Common myeloid progenitor, CD34-positive (primary cell): ENCODE measurements around the gene HYAL3.
"Not testable (repeated sequence)": the region's sequence is repeated elsewhere in the genome, so short reads cannot be mapped to it uniquely, and the experiment has no call there.

Experiments
- CTCF ChIA-PET: fragments of 350-600 bp; sonication (Branson Sonifier 250); formaldehyde crosslinking; loops from one replicate; lab custom pipeline; 2021; ENCODE audit warnings: antibody characterized with exemption; lab: Charles Lee
- POLR2A ChIA-PET: fragments of 350-600 bp; sonication (Branson Sonifier 250); formaldehyde crosslinking; loops from one replicate; lab custom pipeline; 2021; ENCODE audit warnings: antibody characterized with exemption; lab: Charles Lee
- DNase-seq, 3 donors: peaks; one replicate each; pipeline versions ENCODE4 v3.0.0 to v3.0.0-alpha.2; 2013
- H3K27ac ChIP-seq, 2 experiments: 1 replicate in 1 of 2; 2 replicates in 1 of 2; pipeline ENCODE4 v1.7.0; 2013; ENCODE audit warnings: inconsistent platforms in 2 of 2, low read length in 2 of 2, mild to moderate bottlenecking in 2 of 2, low read depth in 1 of 2, moderate library complexity in 1 of 2; ENCODE audit not compliant: severe bottlenecking in 2 of 2, insufficient read depth in 1 of 2, poor library complexity in 1 of 2
- H3K27me3 ChIP-seq, 5 experiments: replicated peaks in 2 of 5; 1 replicate in 3 of 5; 2 replicates in 2 of 5; pipeline versions ENCODE4 v1.6.1 to v1.7.0; 2013; ENCODE audit warnings: low read length in 4 of 5, mild to moderate bottlenecking in 2 of 5, moderate library complexity in 2 of 5, inconsistent platforms in 1 of 5; ENCODE audit not compliant: insufficient read depth in 5 of 5, control insufficient read depth in 4 of 5
- H3K36me3 ChIP-seq, 4 experiments: 1 replicate in 2 of 4; 2 replicates in 2 of 4; pipeline versions ENCODE4 v1.6.1 to v1.7.0; 2013; ENCODE audit warnings: low read length in 3 of 4, control low read depth in 1 of 4, mild to moderate bottlenecking in 1 of 4; ENCODE audit not compliant: control insufficient read depth in 4 of 4, insufficient read depth in 4 of 4
- H3K4me1 ChIP-seq, 4 experiments: 1 replicate in 3 of 4; 2 replicates in 1 of 4; pipeline versions ENCODE4 v1.6.1 to v1.7.1; 2013; ENCODE audit warnings: low read length in 3 of 4, mild to moderate bottlenecking in 3 of 4, control low read depth in 1 of 4, inconsistent platforms in 1 of 4, moderate library complexity in 1 of 4; ENCODE audit not compliant: control insufficient read depth in 4 of 4, insufficient read depth in 4 of 4; ENCODE audit errors: control extremely low read depth in 1 of 4
- H3K4me3 ChIP-seq, 7 experiments: 1 replicate in 4 of 7; 2 replicates in 3 of 7; pipeline versions ENCODE4 v1.5.1 to v1.7.0; 2013; ENCODE audit warnings: mild to moderate bottlenecking in 7 of 7, low read length in 6 of 7, moderate library complexity in 6 of 7, inconsistent platforms in 2 of 7, low read depth in 2 of 7, control low read depth in 1 of 7; ENCODE audit not compliant: insufficient read depth in 4 of 7, control insufficient read depth in 1 of 7; ENCODE audit errors: extremely low read depth in 1 of 7
- H3K9me3 ChIP-seq, 5 experiments: 1 replicate in 4 of 5; 2 replicates in 1 of 5; pipeline versions ENCODE4 v1.6.1 to v1.7.1; 2013; ENCODE audit warnings: low read length in 4 of 5, mild to moderate bottlenecking in 2 of 5, inconsistent platforms in 1 of 5, low read depth in 1 of 5, moderate library complexity in 1 of 5; ENCODE audit not compliant: control insufficient read depth in 4 of 5, insufficient read depth in 2 of 5; ENCODE audit errors: control extremely low read depth in 1 of 5
- WGBS: methylation state at CpG from one replicate; pipeline ENCODE4 v1.1.5; 2013; ENCODE audit not compliant: insufficient coverage; 5-methylcytosine and 5-hydroxymethylcytosine counted together

Gene HYAL3

GRCh38 chr3:50262200-50262599 lies 37.0 kb downstream of the HYAL3 start:
- CTCF ChIA-PET: interaction anchor here (69.0 to 72.5 kb wide), 2 partner anchors 13 to 30 kb away, joined by 1875 read pairs; partner anchors contain the start of genes GNAI2, LSMEM2, SEMA3B and SLC38A3
- H3K9me3 ChIP-seq, H3K4me3 ChIP-seq, H3K27ac ChIP-seq, POLR2A ChIA-PET, DNase-seq: not testable (repeated sequence)
- WGBS: 100% methylated on average over 3 of the region's 4 CpGs
- peaks cover 8 to 29% (median 15%) of the 10 kb centered on the region in 4 experiments for H3K36me3 ChIP-seq
- peaks cover 0 to 16% (median 14%) of the 10 kb centered on the region in 4 experiments for H3K4me1 ChIP-seq
- peaks cover 0 to 21% (median 5%) of the 10 kb centered on the region in 5 experiments for H3K27me3 ChIP-seq

GRCh38 chr3:50261505-50261904 lies 37.7 kb downstream of the HYAL3 start:
- H3K27me3 ChIP-seq: peaks cover 0 to 14% (median 2%) of the 10 kb centered on the region in 5 experiments
- H3K4me3 ChIP-seq: no peak overlapping the region
- no peaks in the 10 kb centered on the region for H3K9me3 ChIP-seq
- H3K27ac ChIP-seq: no peak overlapping the region
- ChIA-PET POLR2A (interaction anchor here (1.4 kb wide), 1 partner anchor 76 kb away, joined by 7 read pairs; no protein-coding TSS in a partner anchor), CTCF (interaction anchor here (10.1 to 72.5 kb wide), 3 partner anchors 12 to 69 kb away, joined by 97 to 1875 read pairs (median 1875); partner anchors contain the start of genes GNAI2, GNAT1, LSMEM2 and SEMA3B)
- H3K36me3 ChIP-seq: peaks cover 15 to 36% (median 21%) of the 10 kb centered on the region in 4 experiments
- DNase-seq: no peak
- H3K4me1 ChIP-seq: peaks cover 0 to 16% (median 14%) of the 10 kb centered on the region in 4 experiments
- WGBS: no CpG with 5 or more reads among the region's 2 CpGs

GRCh38 chr3:50260942-50261441 lies 38.2 kb downstream of the HYAL3 start:
- Histone ChIP-seq H3K9me3 (no peaks in the 10 kb centered on the region), H3K36me3 (peaks cover 18 to 41% (median 26%) of the 10 kb centered on the region in 4 experiments), H3K4me3 (peak overlapping the region in 3 of 7 experiments; percentile 63 to 76 (median 67)), H3K27me3 (peaks cover 0 to 9% (median 0%) of the 10 kb centered on the region in 5 experiments), H3K4me1 (peaks cover 0 to 16% (median 14%) of the 10 kb centered on the region in 4 experiments), H3K27ac (no peak overlapping the region)
- CTCF ChIA-PET: interaction anchor here (1.2 to 72.5 kb wide), 4 partner anchors 11 to 114 kb away, joined by 3 to 1875 read pairs (median 986); partner anchors contain the start of genes GNAI2, GNAT1, LSMEM2 and SEMA3B
- no peak for DNase-seq
- 94% methylated on average over 5 of the region's 5 CpGs for WGBS
- POLR2A ChIA-PET: interaction anchor here (1.2 to 1.7 kb wide), 3 partner anchors 15 to 76 kb away, joined by 3 to 7 read pairs (median 6); no protein-coding TSS in a partner anchor

- DNase-seq: peak; percentile 75 to 88 (median 87)
- Histone ChIP-seq H3K27me3 (peaks cover 0 to 2% (median 0%) of the 10 kb centered on the region in 5 experiments), H3K4me1 (peaks cover 0 to 16% (median 14%) of the 10 kb centered on the region in 4 experiments), H3K36me3 (peaks cover 18 to 44% (median 28%) of the 10 kb centered on the region in 4 experiments), H3K27ac (peak overlapping the region; percentile 50 to 75), H3K4me3 (peak overlapping the region; percentile 32 to 76 (median 64)), H3K9me3 (no peaks in the 10 kb centered on the region)
- CTCF ChIA-PET: interaction anchor here (0.7 to 72.5 kb wide), 10 partner anchors 11 to 115 kb away, joined by 3 to 1875 read pairs (median 4); partner anchors contain the start of genes GNAI2, GNAT1, HYAL3 and LSMEM2
- WGBS: under 1% methylated on average over 49 of the region's 70 CpGs
- POLR2A ChIA-PET: interaction anchor here (0.7 to 1.7 kb wide), 5 partner anchors 14 to 447 kb away, joined by 3 to 7 read pairs (median 3); no protein-coding TSS in a partner anchor
Measured at GRCh38 chr3:50260027-50260941, 38.9 kb downstream of the HYAL3 start.

GRCh38 chr3:50259432-50260026 lies 39.7 kb downstream of the HYAL3 start:
- POLR2A ChIA-PET: interaction anchor here (0.7 to 1.7 kb wide), 3 partner anchors 13 to 446 kb away, joined by 3 to 6 read pairs (median 3); no protein-coding TSS in a partner anchor
- CTCF ChIA-PET: interaction anchor here (0.8 to 72.5 kb wide), 10 partner anchors 10 to 90 kb away, joined by 3 to 1875 read pairs (median 4); partner anchors contain the start of genes GNAI2, GNAT1, HYAL2 and LSMEM2
- no peaks in the 10 kb centered on the region for H3K9me3 ChIP-seq
- peak overlapping the region in 1 of 2 experiments; percentile 75 for H3K27ac ChIP-seq
- WGBS: 69% methylated on average over 17 of the region's 18 CpGs
- H3K36me3 ChIP-seq: peaks cover 19 to 52% (median 32%) of the 10 kb centered on the region in 4 experiments
- peak overlapping the region in 3 of 7 experiments; percentile 63 to 76 (median 64) for H3K4me3 ChIP-seq
- no peaks in the 10 kb centered on the region for H3K27me3 ChIP-seq
- peaks cover 0 to 20% (median 17%) of the 10 kb centered on the region in 4 experiments for H3K4me1 ChIP-seq
- no peak for DNase-seq

- Histone ChIP-seq H3K36me3 (peaks cover 19 to 57% (median 36%) of the 10 kb centered on the region in 4 experiments), H3K27ac (no peak overlapping the region), H3K27me3 (no peaks in the 10 kb centered on the region), H3K4me1 (peaks cover 0 to 20% (median 18%) of the 10 kb centered on the region in 4 experiments), H3K9me3 (no peaks in the 10 kb centered on the region), H3K4me3 (no peak overlapping the region)
- ChIA-PET POLR2A (no interaction called here), CTCF (interaction anchor here (0.9 to 72.5 kb wide), 8 partner anchors 9 to 90 kb away, joined by 3 to 1875 read pairs (median 6); partner anchors contain the start of genes GNAI2, GNAT1, HYAL2 and LSMEM2)
- DNase-seq: peak in 1 of 3 donors; percentile 41
- WGBS: 95% methylated on average over 16 of the region's 16 CpGs
Measured at GRCh38 chr3:50258979-50259378, 40.2 kb downstream of the HYAL3 start.
